G401.6 (cell line): Measurements from ENCODE around the gene TIMELESS.
"Not testable (repeated sequence)": the region's sequence is repeated elsewhere in the genome, so short reads cannot be mapped to it uniquely, and the experiment has no call there.

Experiments used
- FAIRE-seq: peaks from 2 replicates; lab custom pipeline; 2012; peaks lifted over from hg19 to GRCh38; lab: Jason Lieb, UNC

The TIMELESS gene

GRCh38 chr12:56448860-56449621 is at the start of gene TIMELESS:
TIMELESS (minus strand) TSS chr12:56449426; CDS start chr12:56434170, 15,256 bp downstream.
- FAIRE-seq: peak; percentile 86

- FAIRE-seq: not testable (repeated sequence)
Observed at GRCh38 chr12:56498126-56498902, 49.1 kb upstream of the TIMELESS start.

GRCh38 chr12:56496704-56497103 is 47.5 kb upstream of the TIMELESS start:
- FAIRE-seq: not testable (repeated sequence)

GRCh38 chr12:56494481-56494880 is 45.3 kb upstream of the TIMELESS start:
- FAIRE-seq: not testable (repeated sequence)

GRCh38 chr12:56494106-56494415 is 44.8 kb upstream of the TIMELESS start:
- FAIRE-seq: not testable (repeated sequence)

GRCh38 chr12:56493409-56494105 is 44.3 kb upstream of the TIMELESS start:
- FAIRE-seq: not testable (repeated sequence)

- FAIRE-seq: no peak
Observed at GRCh38 chr12:56490360-56490759, 41.1 kb upstream of the TIMELESS start.

GRCh38 chr12:56488041-56488955 is 39.1 kb upstream of the TIMELESS start, which contains the start of gene GLS2:
GLS2 (minus strand) TSS chr12:56488161; CDS start chr12:56488118, 43 bp downstream.
- FAIRE-seq: no peak

GRCh38 chr12:56487448-56488040 is 38.3 kb upstream of the TIMELESS start:
- FAIRE-seq: no peak

- FAIRE-seq: no peak
Observed at GRCh38 chr12:56486694-56487093, 37.5 kb upstream of the TIMELESS start.

GRCh38 chr12:56484566-56484965 is 35.3 kb upstream of the TIMELESS start:
- no peak for FAIRE-seq

GRCh38 chr12:56479625-56480024 is 30.4 kb upstream of the TIMELESS start:
- FAIRE-seq: no peak

- FAIRE-seq: no peak
Observed at GRCh38 chr12:56477521-56478225, 28.4 kb upstream of the TIMELESS start.

GRCh38 chr12:56476972-56477432 is 27.8 kb upstream of the TIMELESS start:
- FAIRE-seq: no peak

GRCh38 chr12:56476143-56476542 is 26.9 kb upstream of the TIMELESS start:
- FAIRE-seq: no peak

GRCh38 chr12:56474389-56474788 is 25.2 kb upstream of the TIMELESS start:
- no peak for FAIRE-seq

- no peak for FAIRE-seq
Observed at GRCh38 chr12:56469007-56469930, 20.0 kb upstream of the TIMELESS start.

- peak; percentile 87 for FAIRE-seq
Observed at GRCh38 chr12:56468216-56469006, 19.2 kb upstream of the TIMELESS start, which contains the start of gene SPRYD4. SPRYD4 (plus strand) TSS chr12:56468578; CDS start chr12:56468592, 14 bp downstream.
